ENCODE results near the gene INTS15.

DNA sequence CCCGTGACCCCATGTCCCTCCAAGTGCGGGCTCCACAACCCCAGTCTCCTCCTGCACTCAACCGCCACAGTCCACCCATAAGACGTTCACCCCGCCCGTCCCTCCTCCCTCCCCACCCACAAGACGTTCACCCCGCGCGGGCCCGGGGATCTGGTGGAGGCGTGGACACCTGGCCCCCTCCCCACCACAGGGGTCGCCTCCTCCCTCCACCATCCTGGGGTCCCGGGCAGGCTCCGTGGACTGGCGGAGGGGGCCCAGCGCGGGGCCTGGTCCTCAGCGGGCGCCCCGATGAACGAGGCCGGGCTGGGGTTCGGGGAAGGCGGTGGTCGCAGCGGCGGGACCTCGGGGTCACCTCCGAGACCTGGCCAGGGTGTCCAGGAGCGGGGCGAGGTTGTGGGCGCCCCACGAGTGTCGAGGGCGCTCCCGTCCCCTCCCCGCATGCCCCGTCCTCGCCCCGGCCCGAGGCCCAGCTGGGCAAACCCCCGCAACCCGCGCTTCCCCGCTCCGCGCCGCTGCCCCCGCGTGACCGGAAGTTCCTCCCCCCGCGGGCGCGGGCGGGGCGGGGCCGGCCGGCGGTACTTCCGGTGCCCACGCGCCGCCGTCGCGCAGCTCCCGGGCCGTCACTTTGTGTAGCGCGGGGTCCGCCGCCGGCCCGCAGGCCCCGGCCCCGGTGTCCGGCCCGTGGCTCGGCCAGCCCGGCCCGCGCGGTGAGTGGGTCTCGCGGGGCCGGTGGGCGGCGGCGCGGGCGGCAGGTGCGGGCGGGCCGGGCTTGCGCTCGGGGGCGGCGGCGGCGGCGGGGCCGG, 47.1 kb downstream of the INTS15 start, which contains the start of gene ZNF316:
- TF ChIP-seq, protein P1, sequence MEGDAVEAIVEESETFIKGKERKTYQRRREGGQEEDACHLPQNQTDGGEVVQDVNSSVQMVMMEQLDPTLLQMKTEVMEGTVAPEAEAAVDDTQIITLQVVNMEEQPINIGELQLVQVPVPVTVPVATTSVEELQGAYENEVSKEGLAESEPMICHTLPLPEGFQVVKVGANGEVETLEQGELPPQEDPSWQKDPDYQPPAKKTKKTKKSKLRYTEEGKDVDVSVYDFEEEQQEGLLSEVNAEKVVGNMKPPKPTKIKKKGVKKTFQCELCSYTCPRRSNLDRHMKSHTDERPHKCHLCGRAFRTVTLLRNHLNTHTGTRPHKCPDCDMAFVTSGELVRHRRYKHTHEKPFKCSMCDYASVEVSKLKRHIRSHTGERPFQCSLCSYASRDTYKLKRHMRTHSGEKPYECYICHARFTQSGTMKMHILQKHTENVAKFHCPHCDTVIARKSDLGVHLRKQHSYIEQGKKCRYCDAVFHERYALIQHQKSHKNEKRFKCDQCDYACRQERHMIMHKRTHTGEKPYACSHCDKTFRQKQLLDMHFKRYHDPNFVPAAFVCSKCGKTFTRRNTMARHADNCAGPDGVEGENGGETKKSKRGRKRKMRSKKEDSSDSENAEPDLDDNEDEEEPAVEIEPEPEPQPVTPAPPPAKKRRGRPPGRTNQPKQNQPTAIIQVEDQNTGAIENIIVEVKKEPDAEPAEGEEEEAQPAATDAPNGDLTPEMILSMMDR (IDR thresholded peaks at IDR 0.05) = no peak
- no peak for TF ChIP-seq ZFX (IDR thresholded peaks at IDR 0.05; ENCODE audit: borderline replicate concordance)

Data from 22Rv1 (cell line).